Activated T-cell treated with anti-CD3 and anti-CD28 coated beads for 48 hours (primary cell): ENCODE data around the gene USP53.
"Not testable (repeated sequence)": the region's sequence is repeated elsewhere in the genome, so short reads cannot be mapped to it uniquely, and the experiment has no call there.

ENCODE experiments used
- DNase-seq: peaks from one replicate; pipeline ENCODE4 v3.0.0-alpha.2; 2020; ENCODE audit warnings: low read depth

The USP53 gene

DNA sequence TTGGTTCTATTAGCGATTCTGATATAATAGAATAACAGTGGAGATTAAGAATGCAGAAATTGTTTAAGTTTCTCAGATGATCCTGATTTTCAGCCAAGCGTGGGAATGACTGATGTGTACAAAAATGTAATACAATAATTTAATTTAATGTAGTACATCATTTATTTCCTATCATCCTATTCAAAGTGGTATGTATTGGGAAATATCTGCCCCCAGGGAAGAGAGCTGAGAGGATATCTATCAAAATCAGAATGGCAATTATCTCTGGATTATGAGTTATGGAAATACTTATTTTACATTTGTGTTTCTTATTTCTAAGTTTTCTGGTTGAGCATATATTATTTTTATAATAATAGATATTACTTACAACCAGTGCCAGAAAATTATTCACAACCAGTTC lies 105.5 kb downstream of the USP53 start:
- DNase-seq = no peak

DNA sequence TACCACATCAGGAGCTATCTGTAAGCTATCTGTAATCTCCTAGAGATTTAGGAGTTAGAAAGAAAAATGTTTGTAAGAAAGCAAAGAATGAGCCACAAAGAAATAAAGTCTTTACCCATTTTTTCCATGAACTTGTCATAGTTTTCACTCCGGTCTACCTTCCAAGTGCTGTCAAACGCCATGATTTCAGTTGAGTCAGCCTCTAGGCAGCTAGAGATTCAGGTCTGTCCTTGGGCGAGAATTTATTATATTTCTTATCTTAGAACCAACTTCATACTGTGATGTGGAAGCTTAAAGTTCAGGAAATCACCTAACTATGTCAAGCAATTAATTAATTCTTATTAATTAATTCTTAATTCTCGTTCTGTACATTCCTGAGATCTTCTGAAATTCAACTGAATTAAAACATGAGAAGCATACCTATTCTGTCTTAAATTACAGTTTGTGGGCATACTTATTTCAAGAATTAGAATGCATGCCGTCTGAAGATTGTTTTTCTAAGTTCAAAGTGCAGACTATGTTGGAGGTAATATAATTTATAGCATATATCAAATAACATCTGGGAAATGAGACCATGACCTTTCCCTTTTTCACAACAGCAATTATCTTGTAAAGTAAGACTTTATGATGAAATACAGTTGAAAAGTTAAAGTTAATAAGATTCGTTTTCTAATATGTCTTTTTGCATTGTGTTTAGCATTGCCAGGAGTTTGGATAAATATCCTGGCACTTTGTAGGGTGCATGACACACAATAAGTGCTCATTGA lies 109.6 kb downstream of the USP53 start, which contains the start of gene FABP2:
TSS of gene FABP2 (minus strand) at position 218 of the 767 bp plus-strand sequence. CDS start at position 182, 36 bp downstream.
- no peak for DNase-seq

DNA sequence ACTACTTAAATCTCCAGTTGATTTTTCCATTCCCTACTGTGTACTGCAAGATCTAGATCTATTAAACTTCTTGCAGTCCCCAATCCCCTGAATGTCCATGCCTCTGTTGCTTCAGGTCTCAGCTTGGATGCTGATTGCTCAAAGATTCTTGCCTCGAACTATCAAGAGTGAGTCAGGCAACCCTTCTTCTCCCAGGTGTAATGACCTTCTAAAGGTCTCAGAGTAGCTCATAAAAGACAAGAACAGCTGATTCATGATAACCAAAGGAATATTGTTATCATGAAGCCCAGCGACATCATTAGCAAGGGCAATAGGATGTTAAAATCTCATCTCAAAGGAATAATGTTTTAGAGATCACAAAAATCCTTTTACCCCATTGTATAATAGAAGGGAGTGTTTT lies 116.2 kb downstream of the USP53 start:
- DNase-seq = no peak

DNA sequence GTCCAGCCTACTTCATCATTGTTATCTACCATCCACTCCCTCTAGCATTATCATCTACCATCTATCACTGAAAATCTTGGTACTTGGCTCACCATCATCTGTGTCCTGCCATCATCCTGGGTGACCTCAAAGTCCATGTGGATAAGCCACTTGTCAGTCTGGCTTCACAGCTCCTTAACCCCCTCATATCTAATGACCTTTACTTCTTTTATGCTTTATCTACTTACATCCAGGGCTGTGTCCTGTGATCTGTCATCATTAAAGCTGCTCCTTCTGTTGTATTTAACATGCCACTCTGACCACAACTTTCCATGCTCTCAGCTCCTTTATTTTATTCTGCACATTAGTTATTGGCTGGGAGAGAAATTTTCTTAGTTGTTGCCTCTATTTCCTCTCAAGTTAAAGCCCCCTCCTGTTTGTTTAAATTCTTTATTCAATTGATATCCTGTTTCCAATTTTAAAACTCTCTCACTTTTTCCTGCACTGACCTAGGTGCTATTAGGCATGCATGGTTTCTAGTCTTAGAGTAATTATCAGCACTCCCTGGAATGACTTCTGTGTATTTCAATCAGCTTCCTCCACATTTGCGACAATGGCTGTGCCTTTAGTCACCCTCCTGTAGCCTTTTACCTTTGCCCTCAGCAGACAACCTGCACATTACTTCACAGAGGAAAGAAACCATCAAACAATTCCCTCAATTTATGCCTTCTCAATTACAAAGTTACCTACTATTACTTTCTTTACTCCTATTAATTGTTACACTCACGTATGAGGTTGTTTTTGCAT lies 117.5 kb downstream of the USP53 start:
- no peak for DNase-seq

DNA sequence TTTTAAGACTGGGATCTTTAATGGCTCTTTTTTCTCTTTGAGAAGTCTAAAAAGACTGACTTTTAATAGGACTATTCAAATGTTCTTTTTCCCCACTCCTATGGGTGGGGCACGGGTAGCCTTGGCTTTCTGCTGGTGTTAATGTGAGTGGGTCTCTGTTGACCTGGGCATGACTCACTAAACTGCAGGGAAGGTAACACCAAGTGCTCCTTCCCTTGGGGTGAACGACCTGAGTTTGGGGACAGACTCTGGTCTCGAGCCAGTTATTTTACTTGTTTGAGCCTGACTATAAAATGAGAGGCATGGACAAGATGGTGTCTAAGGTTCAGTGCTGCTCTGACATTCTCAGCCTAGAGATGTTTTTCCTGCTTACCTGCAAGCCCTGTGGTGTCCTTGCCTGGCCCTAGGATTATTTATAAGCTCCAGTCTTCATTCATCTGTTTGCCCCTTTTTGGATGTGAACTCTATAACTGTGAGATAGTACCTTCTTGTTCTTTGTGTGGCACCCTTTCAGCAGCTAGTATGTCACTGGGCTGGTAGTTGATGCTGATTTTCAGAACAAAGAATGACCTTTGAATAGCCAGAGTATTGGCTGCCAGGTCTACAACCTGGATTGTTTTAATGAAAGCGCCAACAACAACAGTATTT lies 123.9 kb downstream of the USP53 start:
- DNase-seq = not testable (repeated sequence)

DNA sequence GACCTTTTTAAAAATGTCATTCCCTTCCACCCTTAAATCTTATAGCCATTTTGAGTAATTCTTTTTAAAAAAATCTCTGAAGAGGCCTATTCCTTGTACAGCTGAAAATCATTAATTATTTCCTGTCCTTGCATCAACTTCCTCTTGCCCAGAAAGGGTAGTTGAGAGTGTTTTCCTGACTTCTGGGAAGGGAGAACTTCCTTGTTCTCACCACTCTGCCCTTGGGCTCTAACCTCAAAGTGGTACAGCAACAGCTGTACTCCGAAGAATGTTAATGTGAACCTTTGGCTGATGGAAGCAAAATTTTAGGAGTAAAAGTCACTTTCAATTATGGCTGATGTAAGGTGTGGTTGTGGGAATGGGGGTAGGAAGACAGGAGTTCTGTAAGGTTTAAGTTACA lies 124.5 kb downstream of the USP53 start:
- no peak for DNase-seq

DNA sequence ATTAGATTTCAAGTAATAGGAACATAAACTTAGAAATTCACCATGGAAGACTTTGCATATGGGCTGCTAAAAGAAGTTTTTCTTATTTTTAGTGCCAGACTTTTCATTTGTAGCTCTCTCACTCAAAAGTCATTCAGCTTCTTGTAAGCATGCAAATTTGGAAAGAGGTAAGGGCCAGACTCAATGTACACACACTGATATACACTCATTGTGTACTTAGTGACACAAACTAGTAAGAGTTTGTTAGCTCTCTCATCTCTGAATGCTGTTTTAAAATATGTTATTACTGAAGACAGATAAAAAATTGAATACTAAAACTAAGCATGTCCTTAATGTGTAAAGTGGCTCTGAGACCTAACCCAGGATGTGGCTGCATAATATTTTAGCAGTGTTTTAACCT lies 127.4 kb downstream of the USP53 start:
- DNase-seq = not testable (repeated sequence)

DNA sequence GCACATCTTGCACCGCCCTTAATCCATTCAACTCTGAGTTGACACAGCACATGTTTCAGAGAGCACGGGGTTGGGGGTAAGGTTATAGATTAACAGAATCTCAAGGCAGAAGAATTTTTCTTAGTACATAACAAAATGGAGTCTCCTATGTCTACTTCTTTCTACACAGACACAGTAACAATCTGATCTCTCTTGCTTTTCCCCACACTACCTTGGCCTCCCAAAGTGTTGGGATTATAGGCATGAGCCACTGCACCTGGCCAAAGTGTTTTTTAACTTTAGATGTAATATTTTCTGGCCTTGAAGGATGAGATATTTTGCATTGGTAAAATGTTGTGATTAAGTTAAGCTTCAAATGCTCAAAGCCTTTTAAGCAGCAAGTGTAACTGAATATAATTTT lies 130.8 kb downstream of the USP53 start:
- not testable (repeated sequence) for DNase-seq
